HepG2 (cell line): ENCODE measurements around the gene SH3D19. TPM values are rescaled to one million over a fixed set of nuclear protein-coding genes. Genes with fewer than 3 reads are reported as not detected.

Experiments used
- DPF2 ChIP-seq: sonication (generic); formaldehyde crosslinking; IDR thresholded peaks from 2 replicates; pipeline ENCODE4 v1.4.0; 2020; ENCODE audit warnings: mild to moderate bottlenecking, low read depth, missing genetic modification reagents, borderline replicate concordance
- HOXA9 ChIP-seq: sonication (generic); formaldehyde crosslinking; IDR thresholded peaks from 2 replicates; pipeline ENCODE4 v1.8.1; 2022; ENCODE audit warnings: missing genetic modification reagents, mild to moderate bottlenecking, moderate library complexity, borderline replicate concordance
- NFYC ChIP-seq: IDR thresholded peaks from 2 replicates; pipeline ENCODE4 v1.6.1; 2016; ENCODE audit warnings: missing genetic modification reagents, missing compliant biosample characterization
- RBAK ChIP-seq: sonication (generic); formaldehyde crosslinking; IDR thresholded peaks from 2 replicates; pipeline ENCODE4 v1.5.1; 2020; ENCODE audit warnings: mild to moderate bottlenecking, missing genetic modification reagents
- REXO4 ChIP-seq: sonication (generic); formaldehyde crosslinking; IDR thresholded peaks from 2 replicates; pipeline ENCODE4 v1.8.0; 2022; ENCODE audit warnings: missing genetic modification reagents, mild to moderate bottlenecking, borderline replicate concordance
- STAT5B ChIP-seq: sonication (generic); formaldehyde crosslinking; IDR thresholded peaks from 2 replicates; pipeline ENCODE4 v1.4.0; 2020; ENCODE audit warnings: missing genetic modification reagents
- ZEB1 ChIP-seq: IDR thresholded peaks from 2 replicates; pipeline ENCODE4 v1.6.1; 2012; ENCODE audit warnings: mild to moderate bottlenecking, low read depth, inconsistent platforms; ENCODE audit not compliant: insufficient replicate concordance
- ZHX1 ChIP-seq: sonication (generic); formaldehyde crosslinking; IDR thresholded peaks from 2 replicates; pipeline ENCODE4 v1.8.1; 2022; ENCODE audit warnings: low read depth, mild to moderate bottlenecking, missing genetic modification reagents
- ZNF367 ChIP-seq: sonication (generic); formaldehyde crosslinking; IDR thresholded peaks from 2 replicates; pipeline ENCODE4 v1.4.0; 2020; ENCODE audit warnings: missing genetic modification reagents, borderline replicate concordance
- ZNF572 ChIP-seq: sonication (generic); formaldehyde crosslinking; IDR thresholded peaks from 2 replicates; pipeline ENCODE4 v1.5.1; 2020; ENCODE audit warnings: mild to moderate bottlenecking, missing genetic modification reagents
- polyA plus RNA-seq, 8 experiments: library from polyadenylated mRNA; depleted of rRNA in 3 of 8; stranded (reverse) in 7 of 8; unstranded in 1 of 8; fragments of >200 nt; fragmentation: Illumina TruSeq in 4 of 8; extraction: Trizol in 4 of 8; gene quantifications; 2 replicates each; pipeline versions ENCODE4 v1.2.1 to v1.2.3, GENCODE V29; 2011 to 2016; ENCODE audit warnings: low read depth in 4 of 8, missing spikeins in 1 of 8, mixed read lengths in 1 of 8; ENCODE audit not compliant: insufficient read depth in 1 of 8
- total RNA-seq, 5 experiments: library from RNA; depleted of rRNA; stranded (reverse); fragments of >200 nt; fragmentation: Illumina TruSeq; extraction: Trizol; gene quantifications; 2 replicates each; pipeline ENCODE4 v1.2.3, GENCODE V29; 2016; ENCODE audit warnings: low read depth in 1 of 5
- TF ChIP-seq, protein P1 (sequence below): sonication (generic); formaldehyde crosslinking; IDR thresholded peaks from 2 replicates; pipeline ENCODE4 v1.4.0; 2020; ENCODE audit warnings: missing genetic modification reagents, mild to moderate bottlenecking, borderline replicate concordance
- TF ChIP-seq, protein P2 (sequence below): sonication (generic); formaldehyde crosslinking; IDR thresholded peaks from 2 replicates; pipeline ENCODE4 v1.4.0; 2020; ENCODE audit warnings: mild to moderate bottlenecking, missing genetic modification reagents, borderline replicate concordance
- TF ChIP-seq, protein P3 (sequence below): sonication (generic); formaldehyde crosslinking; IDR thresholded peaks from 2 replicates; pipeline ENCODE4 v1.5.0; 2020; ENCODE audit warnings: mild to moderate bottlenecking, missing genetic modification reagents, borderline replicate concordance
- TF ChIP-seq, protein P4 (sequence below): sonication (generic); formaldehyde crosslinking; conservative IDR thresholded peaks from 2 replicates; pipeline ENCODE4 v1.4.0; 2020; ENCODE audit warnings: missing genetic modification reagents

The SH3D19 gene
- total and polyA plus RNA-seq, 2 of the 13 experiments (the other 11 are each of a cell fraction or from before 2014, with no cell fraction given) = 31.2 to 38.0 TPM

GRCh38 chr4:151362404-151363164 is 37.2 kb upstream of the SH3D19 start (continued):
- TF ChIP-seq, protein P1, sequence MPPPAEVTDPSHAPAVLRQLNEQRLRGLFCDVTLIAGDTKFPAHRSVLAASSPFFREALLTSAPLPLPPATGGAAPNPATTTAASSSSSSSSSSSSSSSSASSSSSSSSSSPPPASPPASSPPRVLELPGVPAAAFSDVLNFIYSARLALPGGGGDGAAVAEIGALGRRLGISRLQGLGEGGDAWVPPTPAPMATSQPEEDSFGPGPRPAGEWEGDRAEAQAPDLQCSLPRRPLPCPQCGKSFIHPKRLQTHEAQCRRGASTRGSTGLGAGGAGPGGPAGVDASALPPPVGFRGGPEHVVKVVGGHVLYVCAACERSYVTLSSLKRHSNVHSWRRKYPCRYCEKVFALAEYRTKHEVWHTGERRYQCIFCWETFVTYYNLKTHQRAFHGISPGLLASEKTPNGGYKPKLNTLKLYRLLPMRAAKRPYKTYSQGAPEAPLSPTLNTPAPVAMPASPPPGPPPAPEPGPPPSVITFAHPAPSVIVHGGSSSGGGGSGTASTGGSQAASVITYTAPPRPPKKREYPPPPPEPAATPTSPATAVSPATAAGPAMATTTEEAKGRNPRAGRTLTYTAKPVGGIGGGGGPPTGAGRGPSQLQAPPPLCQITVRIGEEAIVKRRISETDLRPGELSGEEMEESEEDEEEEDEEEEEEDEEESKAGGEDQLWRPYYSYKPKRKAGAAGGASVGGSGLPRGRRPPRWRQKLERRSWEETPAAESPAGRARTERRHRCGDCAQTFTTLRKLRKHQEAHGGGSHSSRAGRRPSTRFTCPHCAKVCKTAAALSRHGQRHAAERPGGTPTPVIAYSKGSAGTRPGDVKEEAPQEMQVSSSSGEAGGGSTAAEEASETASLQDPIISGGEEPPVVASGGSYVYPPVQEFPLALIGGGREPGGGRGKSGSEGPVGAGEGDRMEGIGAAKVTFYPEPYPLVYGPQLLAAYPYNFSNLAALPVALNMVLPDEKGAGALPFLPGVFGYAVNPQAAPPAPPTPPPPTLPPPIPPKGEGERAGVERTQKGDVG (CRISPR knock-in tag) = no peak
- TF ChIP-seq, protein P2, sequence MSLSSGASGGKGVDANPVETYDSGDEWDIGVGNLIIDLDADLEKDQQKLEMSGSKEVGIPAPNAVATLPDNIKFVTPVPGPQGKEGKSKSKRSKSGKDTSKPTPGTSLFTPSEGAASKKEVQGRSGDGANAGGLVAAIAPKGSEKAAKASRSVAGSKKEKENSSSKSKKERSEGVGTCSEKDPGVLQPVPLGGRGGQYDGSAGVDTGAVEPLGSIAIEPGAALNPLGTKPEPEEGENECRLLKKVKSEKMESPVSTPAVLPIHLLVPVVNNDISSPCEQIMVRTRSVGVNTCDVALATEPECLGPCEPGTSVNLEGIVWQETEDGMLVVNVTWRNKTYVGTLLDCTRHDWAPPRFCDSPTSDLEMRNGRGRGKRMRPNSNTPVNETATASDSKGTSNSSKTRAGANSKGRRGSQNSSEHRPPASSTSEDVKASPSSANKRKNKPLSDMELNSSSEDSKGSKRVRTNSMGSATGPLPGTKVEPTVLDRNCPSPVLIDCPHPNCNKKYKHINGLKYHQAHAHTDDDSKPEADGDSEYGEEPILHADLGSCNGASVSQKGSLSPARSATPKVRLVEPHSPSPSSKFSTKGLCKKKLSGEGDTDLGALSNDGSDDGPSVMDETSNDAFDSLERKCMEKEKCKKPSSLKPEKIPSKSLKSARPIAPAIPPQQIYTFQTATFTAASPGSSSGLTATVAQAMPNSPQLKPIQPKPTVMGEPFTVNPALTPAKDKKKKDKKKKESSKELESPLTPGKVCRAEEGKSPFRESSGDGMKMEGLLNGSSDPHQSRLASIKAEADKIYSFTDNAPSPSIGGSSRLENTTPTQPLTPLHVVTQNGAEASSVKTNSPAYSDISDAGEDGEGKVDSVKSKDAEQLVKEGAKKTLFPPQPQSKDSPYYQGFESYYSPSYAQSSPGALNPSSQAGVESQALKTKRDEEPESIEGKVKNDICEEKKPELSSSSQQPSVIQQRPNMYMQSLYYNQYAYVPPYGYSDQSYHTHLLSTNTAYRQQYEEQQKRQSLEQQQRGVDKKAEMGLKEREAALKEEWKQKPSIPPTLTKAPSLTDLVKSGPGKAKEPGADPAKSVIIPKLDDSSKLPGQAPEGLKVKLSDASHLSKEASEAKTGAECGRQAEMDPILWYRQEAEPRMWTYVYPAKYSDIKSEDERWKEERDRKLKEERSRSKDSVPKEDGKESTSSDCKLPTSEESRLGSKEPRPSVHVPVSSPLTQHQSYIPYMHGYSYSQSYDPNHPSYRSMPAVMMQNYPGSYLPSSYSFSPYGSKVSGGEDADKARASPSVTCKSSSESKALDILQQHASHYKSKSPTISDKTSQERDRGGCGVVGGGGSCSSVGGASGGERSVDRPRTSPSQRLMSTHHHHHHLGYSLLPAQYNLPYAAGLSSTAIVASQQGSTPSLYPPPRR = no peak
- TF ChIP-seq ZNF367 (CRISPR knock-in tag) = no peak
- TF ChIP-seq, protein P3, sequence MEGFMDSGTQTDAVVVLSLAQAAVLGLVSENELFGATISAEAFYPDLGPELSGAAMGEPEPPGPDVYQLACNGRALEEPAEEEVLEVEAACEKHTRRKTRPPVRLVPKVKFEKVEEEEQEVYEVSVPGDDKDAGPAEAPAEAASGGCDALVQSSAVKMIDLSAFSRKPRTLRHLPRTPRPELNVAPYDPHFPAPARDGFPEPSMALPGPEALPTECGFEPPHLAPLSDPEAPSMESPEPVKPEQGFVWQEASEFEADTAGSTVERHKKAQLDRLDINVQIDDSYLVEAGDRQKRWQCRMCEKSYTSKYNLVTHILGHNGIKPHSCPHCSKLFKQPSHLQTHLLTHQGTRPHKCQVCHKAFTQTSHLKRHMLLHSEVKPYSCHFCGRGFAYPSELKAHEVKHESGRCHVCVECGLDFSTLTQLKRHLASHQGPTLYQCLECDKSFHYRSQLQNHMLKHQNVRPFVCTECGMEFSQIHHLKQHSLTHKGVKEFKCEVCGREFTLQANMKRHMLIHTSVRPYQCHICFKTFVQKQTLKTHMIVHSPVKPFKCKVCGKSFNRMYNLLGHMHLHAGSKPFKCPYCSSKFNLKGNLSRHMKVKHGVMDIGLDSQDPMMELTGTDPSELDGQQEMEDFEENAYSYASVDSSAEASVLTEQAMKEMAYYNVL = 0 out of 2 replicates have a peak, but pooled peaks have one; percentile 48
- TF ChIP-seq ZNF572 = no peak
- TF ChIP-seq, protein P4, sequence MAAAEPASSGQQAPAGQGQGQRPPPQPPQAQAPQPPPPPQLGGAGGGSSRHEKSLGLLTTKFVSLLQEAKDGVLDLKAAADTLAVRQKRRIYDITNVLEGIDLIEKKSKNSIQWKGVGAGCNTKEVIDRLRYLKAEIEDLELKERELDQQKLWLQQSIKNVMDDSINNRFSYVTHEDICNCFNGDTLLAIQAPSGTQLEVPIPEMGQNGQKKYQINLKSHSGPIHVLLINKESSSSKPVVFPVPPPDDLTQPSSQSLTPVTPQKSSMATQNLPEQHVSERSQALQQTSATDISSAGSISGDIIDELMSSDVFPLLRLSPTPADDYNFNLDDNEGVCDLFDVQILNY (CRISPR knock-in tag) = no peak
- no peak for TF ChIP-seq STAT5B
- TF ChIP-seq HOXA9 (CRISPR knock-in tag) = no peak
- no peak for TF ChIP-seq NFYC (CRISPR knock-in tag)
- no peak for TF ChIP-seq REXO4
- TF ChIP-seq ZEB1 = no peak
- no peak for TF ChIP-seq DPF2 (CRISPR knock-in tag)
- TF ChIP-seq ZHX1 (CRISPR knock-in tag) = no peak
- TF ChIP-seq RBAK (CRISPR knock-in tag) = no peak
